Stimulated activated CD8-positive, alpha-beta memory T cell treated with anti-CD3 and anti-CD28 coated beads, Interleukin-7, amount 100 ng/mL, for 48 hours (primary cell): Measurements from ENCODE around the gene SDK1.
A peak's percentile ranks its signal among the peaks of the same experiment; 100 is the strongest.
"Not testable (repeated sequence)": the region's sequence is repeated elsewhere in the genome, so short reads cannot be mapped to it uniquely, and the experiment has no call there.

Experiments
- DNase-seq, 2 donors: peaks; one replicate each; pipeline ENCODE4 v3.0.0-alpha.2; 2020; ENCODE audit warnings: low read depth in 1 of 2; ENCODE audit errors: extremely low read depth in 1 of 2

Gene SDK1

GRCh38 chr7:3710122-3710521 lies 409.1 kb downstream of the SDK1 start:
- DNase-seq: no peak

DNA sequence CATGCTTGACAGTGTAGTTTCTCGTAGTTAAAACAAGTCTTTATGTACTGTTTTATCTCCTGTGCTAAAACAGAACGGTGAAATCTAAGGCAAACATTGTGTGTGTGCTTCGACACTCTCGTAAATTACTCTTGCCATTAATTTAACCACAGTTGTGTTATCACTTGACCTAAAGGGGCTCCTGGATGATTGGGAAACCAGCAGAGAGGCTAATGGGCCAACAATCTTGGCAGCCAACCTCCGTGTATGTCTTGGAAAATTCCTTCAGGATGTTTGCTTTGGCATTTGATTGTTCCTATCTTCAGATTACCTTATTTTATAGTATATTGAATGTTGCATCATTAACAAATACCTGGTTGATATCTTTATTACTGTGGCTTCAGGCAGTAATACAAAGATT lies 409.5 kb downstream of the SDK1 start:
- DNase-seq: no peak

DNA sequence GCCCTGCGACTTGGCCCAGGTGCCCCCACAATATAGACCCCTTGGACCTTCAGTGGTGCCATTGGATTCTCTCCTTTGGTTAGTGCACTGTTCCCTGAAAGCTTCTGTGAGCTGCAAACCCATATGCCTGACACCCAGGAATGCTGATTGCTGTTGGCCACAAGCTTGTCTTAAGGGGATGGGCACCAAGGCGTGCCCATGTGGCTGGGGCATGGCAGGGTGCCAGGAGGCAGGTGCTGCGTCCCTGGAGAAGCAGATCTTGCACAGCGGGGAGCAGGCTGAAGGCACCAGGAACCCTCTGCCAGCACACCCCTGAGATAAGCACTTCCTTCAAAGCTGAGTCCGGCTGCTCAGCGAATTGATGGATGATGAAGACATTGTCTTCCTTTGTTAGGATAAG lies 411.8 kb downstream of the SDK1 start:
- no peak for DNase-seq

DNA sequence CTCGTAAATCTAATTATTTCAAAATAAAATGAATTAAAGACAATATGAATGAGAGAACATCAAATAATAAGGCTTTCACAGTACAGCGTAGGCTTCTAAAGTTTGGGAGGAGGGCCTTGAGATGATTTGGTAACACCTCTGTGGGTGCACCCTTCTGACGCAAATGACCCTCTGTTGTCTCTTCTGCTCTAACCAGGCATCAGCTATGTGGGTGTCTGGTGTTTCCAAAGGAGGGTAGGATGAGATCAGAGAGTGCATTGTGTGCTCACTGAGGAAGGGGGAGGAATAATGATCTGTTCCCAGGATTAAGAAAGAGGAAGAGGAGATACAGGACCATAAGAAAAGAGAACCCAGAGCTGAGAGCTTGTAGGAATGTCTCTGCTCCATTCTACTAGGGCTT lies 420.4 kb downstream of the SDK1 start:
- DNase-seq: no peak

DNA sequence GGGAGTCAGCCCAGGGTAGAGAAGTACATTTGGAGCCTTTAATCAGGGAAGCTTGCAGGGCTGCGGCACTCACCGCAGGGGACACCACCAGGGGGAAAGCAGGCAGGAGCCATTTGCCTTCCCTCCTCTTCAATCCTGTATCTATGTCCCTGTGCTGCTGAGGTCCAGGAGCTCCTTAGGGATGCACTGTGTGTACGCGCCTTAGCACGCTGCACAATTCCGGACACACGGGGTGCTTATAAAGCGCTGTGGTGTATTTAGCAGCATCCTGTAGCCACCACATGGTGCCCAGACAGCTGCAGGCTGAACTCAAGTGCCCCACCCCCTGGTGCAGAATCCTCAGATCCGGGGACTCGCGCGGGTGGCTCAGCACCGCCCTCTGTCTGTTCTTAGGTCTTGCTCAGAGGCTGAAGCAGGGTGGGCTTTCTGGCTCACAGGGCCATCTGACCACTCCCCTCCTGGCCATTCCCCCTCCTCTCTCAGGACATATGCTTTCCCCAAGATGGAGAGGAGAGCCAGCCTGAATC lies 421.4 kb downstream of the SDK1 start:
- peak in 1 of 2 donors; percentile 3 for DNase-seq

DNA sequence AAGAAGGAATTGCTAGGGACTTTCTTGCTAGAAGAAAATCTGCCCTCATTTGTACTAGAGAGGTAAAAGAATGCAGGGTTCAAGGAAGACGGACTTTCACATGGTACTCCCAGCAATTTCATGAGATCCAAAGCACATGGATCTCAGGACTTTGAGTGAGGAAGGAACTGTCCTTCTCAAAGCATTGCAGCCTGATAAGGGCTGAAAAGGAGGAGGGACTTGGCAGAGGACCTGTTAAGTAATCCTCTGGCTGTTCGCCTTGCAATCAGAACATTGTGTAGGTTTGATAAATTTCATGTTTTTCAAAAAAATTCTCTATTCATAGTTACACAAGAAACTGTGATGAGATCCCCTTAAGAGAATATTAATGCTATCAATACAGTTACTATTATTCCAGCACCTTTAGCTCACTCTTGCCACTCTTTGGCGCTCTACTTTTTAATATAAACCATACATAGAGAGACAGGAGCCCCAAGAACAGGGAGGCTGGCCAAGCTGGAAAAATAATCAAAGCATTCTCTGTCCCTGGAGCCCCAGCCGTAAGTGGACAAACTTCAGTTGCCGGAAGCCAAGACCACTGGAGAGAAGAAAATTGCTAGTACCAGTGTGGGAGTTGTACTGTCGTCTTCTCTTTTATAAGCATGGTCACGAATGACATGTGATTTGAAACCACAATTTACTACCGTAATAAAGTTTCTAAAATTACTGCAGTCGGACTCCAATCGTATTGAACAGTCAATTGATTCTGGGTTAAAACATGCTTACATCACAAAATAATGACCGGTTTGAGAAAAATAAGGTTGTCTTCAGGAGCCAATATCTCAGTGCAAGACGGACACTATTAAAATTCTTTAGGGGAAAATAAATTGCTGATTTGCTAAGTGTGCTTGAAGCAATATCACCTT lies 424.4 kb downstream of the SDK1 start:
- no peak for DNase-seq

- DNase-seq: no peak
Measured at GRCh38 chr7:3730276-3730675, 429.2 kb downstream of the SDK1 start.

- DNase-seq: no peak
Measured at GRCh38 chr7:3732395-3733005, 431.4 kb downstream of the SDK1 start.

DNA sequence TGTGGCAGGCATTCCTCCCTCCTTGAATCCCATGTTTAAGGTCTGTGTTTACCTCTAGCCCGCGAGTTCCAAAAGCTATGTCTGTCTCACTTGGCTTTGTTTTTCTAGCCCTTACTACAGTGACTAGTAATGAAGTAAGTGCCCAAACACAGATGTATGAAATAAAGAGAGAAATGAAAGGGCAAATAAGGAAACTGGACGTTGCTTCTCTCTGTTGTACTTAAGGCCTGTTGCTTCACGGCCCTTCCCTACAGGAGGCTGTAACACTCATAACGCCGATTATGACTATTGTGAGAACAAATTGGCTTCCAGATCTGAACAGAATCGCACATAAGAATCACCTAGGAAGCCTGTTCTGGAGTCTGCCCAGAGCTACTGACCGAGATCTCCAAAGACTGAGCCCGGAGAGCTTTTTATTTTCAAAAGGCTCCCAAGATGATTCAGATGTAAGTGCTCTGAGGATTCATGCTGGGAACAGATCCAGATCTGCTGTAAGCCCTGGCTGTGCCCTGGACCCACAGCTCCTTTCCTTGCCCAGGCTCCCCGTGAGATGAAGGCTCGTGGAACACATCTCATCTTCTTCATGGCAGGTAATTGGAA lies 432.6 kb downstream of the SDK1 start:
- DNase-seq: no peak

DNA sequence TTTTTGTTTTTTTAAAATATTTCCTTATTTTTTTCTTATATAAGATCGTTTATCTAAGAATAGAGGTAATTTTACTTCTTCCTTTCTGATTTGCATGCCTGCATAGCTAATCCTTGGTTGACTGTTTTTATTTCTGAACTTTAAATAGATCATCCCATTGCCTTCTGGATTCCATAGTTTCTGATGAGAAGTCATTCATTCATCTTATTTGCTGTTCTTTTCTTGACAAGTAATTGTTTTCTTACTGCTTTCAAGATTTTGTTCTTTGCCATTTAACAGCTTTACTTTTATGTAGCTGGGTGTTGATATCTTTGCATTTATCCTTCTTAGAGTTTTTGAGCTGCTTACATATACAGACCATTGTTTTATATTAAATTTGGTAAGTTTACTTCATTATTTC lies 437.9 kb downstream of the SDK1 start:
- DNase-seq: no peak

DNA sequence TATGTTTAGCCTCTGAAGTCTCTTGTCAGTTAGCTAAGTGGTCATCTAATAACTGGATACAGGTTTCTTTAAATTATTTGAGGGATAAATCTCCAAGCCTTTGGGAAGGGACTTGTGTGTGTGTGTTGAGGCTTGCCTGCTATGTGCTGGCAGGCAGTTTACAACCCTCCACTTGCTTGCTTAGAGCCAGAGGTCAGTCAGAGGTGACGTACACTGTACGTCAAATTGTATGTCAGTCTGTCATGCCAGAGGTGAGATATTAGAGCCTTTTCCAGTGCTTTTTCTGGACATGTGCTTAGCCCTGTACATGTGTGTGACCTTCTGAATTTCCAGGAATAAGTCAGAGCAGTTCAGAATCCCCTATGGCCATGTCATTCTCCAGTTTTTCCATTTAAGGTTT lies 438.9 kb downstream of the SDK1 start:
- DNase-seq: no peak

GRCh38 chr7:3747467-3747866 lies 446.4 kb downstream of the SDK1 start:
- no peak for DNase-seq

- no peak for DNase-seq
Measured at GRCh38 chr7:3748389-3748788, 447.3 kb downstream of the SDK1 start.

DNA sequence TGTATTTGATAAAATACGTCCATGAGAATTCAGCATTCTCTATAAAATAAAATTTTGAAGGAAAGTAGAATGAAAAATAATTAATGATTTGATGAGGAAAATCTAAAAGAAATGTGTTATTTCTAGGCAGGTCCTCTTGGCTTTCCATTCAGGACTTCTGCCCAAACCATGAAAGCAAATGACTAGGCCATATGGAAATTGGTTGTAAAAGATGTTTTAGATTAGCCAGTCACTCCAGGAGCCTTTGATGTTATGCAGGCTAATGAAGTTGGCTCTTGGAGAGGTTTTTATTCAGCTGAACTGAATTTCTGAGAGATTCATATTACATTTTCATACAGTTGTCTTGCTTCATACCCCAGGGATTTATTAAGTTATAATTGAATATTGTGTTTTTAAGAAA lies 452.8 kb downstream of the SDK1 start:
- no peak for DNase-seq

DNA sequence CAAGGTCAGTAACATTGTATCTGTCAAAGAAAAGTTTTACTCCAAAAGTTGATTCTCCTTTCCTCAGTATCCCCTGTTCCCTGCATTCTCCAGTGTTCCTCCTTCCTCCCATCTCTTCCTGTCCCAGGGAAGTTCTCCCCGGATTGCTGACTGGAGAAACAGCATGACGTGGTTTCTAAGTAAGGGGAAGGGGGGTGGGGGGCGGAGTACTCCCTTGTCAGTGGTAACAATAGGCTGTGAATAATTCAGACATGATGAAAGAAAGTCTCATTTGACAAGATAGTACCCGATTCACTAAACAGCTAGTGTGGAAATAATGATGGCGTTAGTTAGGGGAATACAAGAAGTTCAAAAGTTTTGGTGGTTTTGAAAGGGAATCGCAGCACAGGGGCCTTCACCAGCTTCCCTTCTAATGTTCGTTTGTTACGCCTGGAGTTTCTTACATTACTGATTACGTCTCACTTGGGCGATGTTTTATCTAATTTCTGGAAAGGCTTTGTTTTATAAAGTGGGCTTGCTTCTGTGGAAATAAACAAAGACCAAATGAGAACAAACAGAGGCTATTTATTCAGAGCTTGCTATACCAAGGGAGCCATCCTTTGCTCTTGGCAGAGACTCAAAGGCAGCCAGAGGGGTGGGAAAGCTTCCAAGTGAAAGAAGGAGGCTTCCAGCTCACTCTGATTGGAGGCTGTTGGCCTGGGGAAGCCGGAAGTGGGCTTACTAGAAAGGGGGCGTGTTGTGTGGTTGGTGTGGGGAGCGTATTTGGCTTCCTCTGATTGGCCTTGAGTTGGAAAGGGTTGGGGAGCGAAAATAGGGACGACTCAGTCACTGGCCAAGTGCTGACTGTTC lies 453.7 kb downstream of the SDK1 start:
- no peak for DNase-seq

- not testable (repeated sequence) for DNase-seq
Measured at GRCh38 chr7:3755778-3756453, 454.9 kb downstream of the SDK1 start.

DNA sequence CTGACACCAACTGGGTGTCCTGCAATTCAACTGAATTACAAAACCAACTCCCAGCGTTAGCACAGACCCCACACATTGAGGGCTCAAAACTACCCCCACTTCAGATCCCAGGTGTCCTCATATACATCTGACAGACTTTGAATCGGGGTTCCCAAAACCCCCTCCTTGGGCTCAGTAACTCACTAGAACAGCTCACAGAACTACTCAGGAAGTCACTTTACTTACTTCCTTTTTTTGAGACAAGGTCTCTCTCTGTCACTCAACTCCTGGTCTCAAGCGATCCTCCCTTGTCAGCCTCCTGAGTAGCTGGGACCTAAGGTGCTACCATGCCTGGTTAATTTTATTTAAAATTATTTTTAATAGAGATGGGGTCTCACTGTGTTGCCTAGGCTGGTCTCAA lies 456.0 kb downstream of the SDK1 start:
- no peak for DNase-seq

DNA sequence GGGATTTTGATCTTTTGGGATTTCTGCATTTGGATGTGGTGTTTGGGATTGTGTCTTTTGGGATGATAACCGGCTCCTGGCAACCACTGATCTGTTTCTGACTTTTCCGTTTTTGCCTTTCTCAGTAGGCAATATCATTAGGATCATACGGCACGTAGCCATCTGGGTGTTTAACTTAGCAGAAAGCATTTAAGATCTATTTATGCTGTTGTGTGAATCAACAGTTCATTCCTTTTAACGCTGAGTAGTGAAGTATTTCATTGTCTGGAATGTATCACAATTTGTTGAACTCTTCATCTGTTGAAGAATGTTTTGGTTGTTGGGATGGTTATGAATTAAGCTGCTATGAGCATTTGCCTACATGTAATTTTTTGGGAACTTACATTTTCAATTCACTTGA lies 459.6 kb downstream of the SDK1 start:
- DNase-seq: no peak

DNA sequence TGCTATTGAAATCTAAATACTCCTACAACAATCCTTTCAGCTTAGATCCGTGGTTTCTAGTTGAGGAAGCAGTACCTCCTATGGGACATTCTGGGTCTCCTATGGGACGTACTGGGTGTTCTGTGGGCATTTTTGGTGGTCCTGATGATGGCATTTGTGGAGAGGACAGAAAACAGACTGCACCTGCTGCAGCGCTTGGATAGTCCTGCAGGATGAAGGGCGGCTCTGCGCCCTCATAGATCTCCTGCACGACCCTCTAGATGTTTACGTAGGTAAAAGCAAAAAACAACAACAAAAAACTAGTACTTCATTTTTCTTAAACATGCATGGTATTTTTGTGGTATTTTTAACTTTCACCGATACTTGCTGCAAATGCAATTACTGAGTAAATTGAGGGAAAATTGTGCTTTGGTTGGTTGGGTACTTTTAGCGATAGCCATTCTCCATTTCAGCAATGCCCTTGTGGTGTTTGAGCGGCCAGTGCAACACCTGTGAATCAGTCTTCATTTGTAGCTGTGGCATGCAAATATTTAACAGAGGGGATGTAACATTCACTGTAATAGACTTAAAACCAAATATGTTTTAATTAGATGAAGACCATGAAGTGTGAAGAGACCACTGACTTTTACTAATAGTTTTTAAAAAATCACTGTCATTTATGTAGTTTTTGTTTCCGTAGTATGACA lies 461.2 kb downstream of the SDK1 start:
- DNase-seq: no peak
